Activated naive CD4-positive, alpha-beta T cell treated with anti-CD3 and anti-CD28 coated beads for 36 hours (primary cell): ENCODE data around the gene HNF4A. TPM values are rescaled to one million over a fixed set of nuclear protein-coding genes. Genes with fewer than 3 reads are reported as not detected.

Experiments
- CTCF ChIA-PET: fragments of 350-600 bp; sonication (Branson Sonifier 250); formaldehyde crosslinking; loops from one replicate; lab custom pipeline; 2021; ENCODE audit warnings: antibody characterized with exemption; lab: Charles Lee
- DNase-seq: peaks from one replicate; pipeline ENCODE4 v3.0.0-alpha.2; 2020
- H3K27ac Mint-ChIP-seq: one replicate; pipeline ENCODE4 v1.8.0; 2021; ENCODE audit warnings: mild to moderate bottlenecking, mixed read lengths
- H3K27me3 Mint-ChIP-seq: one replicate; pipeline ENCODE4 v1.8.0; 2021; ENCODE audit warnings: low read depth, mixed read lengths
- H3K36me3 Mint-ChIP-seq: one replicate; pipeline ENCODE4 v1.8.0; 2021; ENCODE audit warnings: low read depth, mixed read lengths
- H3K4me1 Mint-ChIP-seq: one replicate; pipeline ENCODE4 v1.8.0; 2021; ENCODE audit warnings: low read depth, mixed read lengths
- H3K4me3 Mint-ChIP-seq: one replicate; pipeline ENCODE4 v1.8.0; 2021; ENCODE audit warnings: mild to moderate bottlenecking, moderate library complexity, mixed read lengths
- H3K9me3 Mint-ChIP-seq: one replicate; pipeline ENCODE4 v1.8.0; 2021; ENCODE audit warnings: mixed read lengths
- intact Hi-C: fragments of 100-400 bp; cut with micrococcal nuclease; formaldehyde crosslinking; loops from one replicate; pipeline ENCODE4 v1.15.1; 2023
- total RNA-seq, 2 experiments: library from RNA; stranded (reverse); gene quantifications; one replicate each; pipeline ENCODE4 v1.2.3, GENCODE V29; 2021

HNF4A gene
- total RNA-seq, 2 experiments from 2014 or later, result not detected

GRCh38 chr20:44395461-44396340 lies 40.2 kb downstream of the HNF4A start:
- DNase-seq, result no peak
- Mint-ChIP-seq H3K9me3 (no peaks in the 10 kb centered on the region), H3K4me1 (no peaks in the 10 kb centered on the region), H3K36me3 (no peaks in the 10 kb centered on the region), H3K27me3 (no peaks in the 10 kb centered on the region), H3K4me3 (no peak overlapping the region), H3K27ac (no peak overlapping the region)
- CTCF ChIA-PET, result interaction anchor here (0.6 to 1.3 kb wide), 4 partner anchors 9 to 182 kb away, joined by 3 read pairs; no protein-coding TSS in a partner anchor
- intact Hi-C loops, result no loop called here

GRCh38 chr20:44396369-44397130 lies 41.1 kb downstream of the HNF4A start:
- Mint-ChIP-seq H3K9me3 (no peaks in the 10 kb centered on the region), H3K27ac (no peak overlapping the region), H3K27me3 (no peaks in the 10 kb centered on the region), H3K36me3 (no peaks in the 10 kb centered on the region), H3K4me1 (no peaks in the 10 kb centered on the region), H3K4me3 (no peak overlapping the region)
- intact Hi-C loops, result no loop called here
- CTCF ChIA-PET, result interaction anchor here (1.0 to 1.3 kb wide), 3 partner anchors 10 to 183 kb away, joined by 3 read pairs; no protein-coding TSS in a partner anchor
- no peak for DNase-seq

- CTCF ChIA-PET, result no interaction called here
- no peak for DNase-seq
- H3K36me3 Mint-ChIP-seq, result no peaks in the 10 kb centered on the region
- no peaks in the 10 kb centered on the region for H3K27me3 Mint-ChIP-seq
- no peak overlapping the region for H3K4me3 Mint-ChIP-seq
- no peaks in the 10 kb centered on the region for H3K9me3 Mint-ChIP-seq
- no peaks in the 10 kb centered on the region for H3K4me1 Mint-ChIP-seq
- intact Hi-C loops, result no loop called here
- H3K27ac Mint-ChIP-seq, result no peak overlapping the region
Observed at GRCh38 chr20:44398335-44398734, 42.8 kb downstream of the HNF4A start.

GRCh38 chr20:44399446-44399845 lies 43.9 kb downstream of the HNF4A start:
- Mint-ChIP-seq H3K4me1 (no peaks in the 10 kb centered on the region), H3K27me3 (no peaks in the 10 kb centered on the region), H3K9me3 (no peaks in the 10 kb centered on the region), H3K27ac (no peak overlapping the region), H3K4me3 (no peak overlapping the region), H3K36me3 (no peaks in the 10 kb centered on the region)
- intact Hi-C loops, result no loop called here
- CTCF ChIA-PET, result no interaction called here
- DNase-seq, result no peak

- no peak for DNase-seq
- no peak overlapping the region for H3K27ac Mint-ChIP-seq
- CTCF ChIA-PET, result no interaction called here
- H3K9me3 Mint-ChIP-seq, result no peaks in the 10 kb centered on the region
- no peaks in the 10 kb centered on the region for H3K4me1 Mint-ChIP-seq
- no peaks in the 10 kb centered on the region for H3K36me3 Mint-ChIP-seq
- H3K4me3 Mint-ChIP-seq, result no peak overlapping the region
- intact Hi-C loops, result no loop called here
- H3K27me3 Mint-ChIP-seq, result no peaks in the 10 kb centered on the region
Observed at GRCh38 chr20:44400671-44400969, 45.1 kb downstream of the HNF4A start.

GRCh38 chr20:44400970-44401769 lies 45.7 kb downstream of the HNF4A start:
- no peaks in the 10 kb centered on the region for H3K27me3 Mint-ChIP-seq
- no peaks in the 10 kb centered on the region for H3K4me1 Mint-ChIP-seq
- no peak overlapping the region for H3K27ac Mint-ChIP-seq
- H3K4me3 Mint-ChIP-seq, result no peak overlapping the region
- H3K9me3 Mint-ChIP-seq, result no peaks in the 10 kb centered on the region
- CTCF ChIA-PET, result no interaction called here
- no peak for DNase-seq
- intact Hi-C loops, result no loop called here
- H3K36me3 Mint-ChIP-seq, result no peaks in the 10 kb centered on the region

GRCh38 chr20:44401770-44402390 lies 46.4 kb downstream of the HNF4A start:
- no peak overlapping the region for H3K4me3 Mint-ChIP-seq
- H3K27ac Mint-ChIP-seq, result no peak overlapping the region
- H3K9me3 Mint-ChIP-seq, result no peaks in the 10 kb centered on the region
- no peaks in the 10 kb centered on the region for H3K27me3 Mint-ChIP-seq
- CTCF ChIA-PET, result no interaction called here
- no peak for DNase-seq
- intact Hi-C loops, result no loop called here
- no peaks in the 10 kb centered on the region for H3K4me1 Mint-ChIP-seq
- H3K36me3 Mint-ChIP-seq, result no peaks in the 10 kb centered on the region

GRCh38 chr20:44402391-44403193 lies 47.1 kb downstream of the HNF4A start:
- intact Hi-C loops, result no loop called here

GRCh38 chr20:44403194-44404112 lies 48.0 kb downstream of the HNF4A start:
- Mint-ChIP-seq H3K27me3 (no peaks in the 10 kb centered on the region), H3K9me3 (no peaks in the 10 kb centered on the region), H3K4me1 (no peaks in the 10 kb centered on the region), H3K27ac (no peak overlapping the region), H3K36me3 (no peaks in the 10 kb centered on the region), H3K4me3 (no peak overlapping the region)
- CTCF ChIA-PET, result no interaction called here
- intact Hi-C loops, result no loop called here
- DNase-seq, result no peak

More at GRCh38 chr20:44402391-44403193, 47.1 kb downstream of the HNF4A start:
- H3K4me1 Mint-ChIP-seq, result no peaks in the 10 kb centered on the region
- H3K27me3 Mint-ChIP-seq, result no peaks in the 10 kb centered on the region
- DNase-seq, result no peak
- no peaks in the 10 kb centered on the region for H3K9me3 Mint-ChIP-seq
- CTCF ChIA-PET, result no interaction called here
- H3K27ac Mint-ChIP-seq, result no peak overlapping the region
- no peaks in the 10 kb centered on the region for H3K36me3 Mint-ChIP-seq
- H3K4me3 Mint-ChIP-seq, result no peak overlapping the region

GRCh38 chr20:44404204-44405181 lies 49.0 kb downstream of the HNF4A start:
- Mint-ChIP-seq H3K36me3 (no peaks in the 10 kb centered on the region), H3K4me3 (no peak overlapping the region), H3K9me3 (no peaks in the 10 kb centered on the region), H3K27me3 (no peaks in the 10 kb centered on the region), H3K4me1 (no peaks in the 10 kb centered on the region), H3K27ac (no peak overlapping the region)
- CTCF ChIA-PET, result no interaction called here
- DNase-seq, result no peak
- intact Hi-C loops, result no loop called here
